ENCODE results near the gene APOBR.

Gene APOBR

DNA sequence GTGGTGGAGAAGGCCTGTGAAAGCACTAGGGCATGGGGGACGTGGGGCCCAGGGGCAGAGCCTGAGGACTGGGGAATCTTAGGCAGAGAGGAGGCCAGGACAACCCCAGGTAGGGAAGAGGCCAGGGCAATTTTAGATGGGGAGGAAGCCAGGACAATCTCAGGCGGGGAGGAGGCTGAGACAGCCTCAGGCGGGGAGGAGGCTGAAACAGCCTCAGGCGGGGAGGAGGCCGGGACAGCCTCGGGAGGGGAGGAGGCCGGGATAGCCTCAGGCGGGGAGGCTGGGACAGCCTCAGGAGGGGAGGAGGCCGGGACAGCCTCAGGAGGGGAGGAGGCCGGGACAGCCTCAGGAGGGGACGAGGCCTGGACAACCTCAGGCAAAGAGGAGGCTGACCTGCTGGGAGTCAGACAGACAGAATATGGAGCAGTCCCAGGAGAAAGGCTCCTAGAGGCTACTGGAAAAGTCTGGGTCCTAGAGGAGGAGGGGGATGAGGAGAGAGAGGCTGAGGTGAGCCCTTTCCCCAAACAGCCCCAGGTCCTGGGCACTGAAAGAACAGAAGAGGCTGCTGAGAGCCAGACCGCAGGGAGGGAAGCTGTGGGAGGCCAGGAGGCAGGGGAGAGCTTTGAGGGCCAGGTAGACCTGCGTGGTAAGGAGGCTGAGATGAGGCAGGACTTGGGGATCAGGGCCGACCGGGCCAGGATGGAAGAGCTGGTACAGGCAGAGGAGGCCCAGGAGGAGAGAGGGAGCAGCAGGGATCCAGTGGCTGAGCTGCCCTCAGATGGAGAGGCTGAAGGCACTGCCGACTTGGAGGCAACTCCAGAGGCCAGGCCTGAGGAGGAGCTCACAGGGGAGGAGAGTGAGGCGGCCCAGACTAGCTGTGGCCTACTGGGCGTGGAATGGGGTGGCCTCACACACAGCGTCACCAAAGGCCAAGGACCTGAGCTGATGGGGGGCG, 1.6 kb downstream of the APOBR start:
- POLR2A ChIA-PET, result no interaction called here
- TF ChIP-seq L3MBTL2 (conservative IDR thresholded peaks at IDR 0.05) (no peak), CTBP1 (IDR thresholded peaks at IDR 0.05; ENCODE audit: borderline replicate concordance) (no peak), LEF1 (IDR thresholded peaks at IDR 0.05; ENCODE audit: borderline replicate concordance) (no peak), ARNT (IDR thresholded peaks at IDR 0.05) (no peak), BHLHE40 (IDR thresholded peaks at IDR 0.05; ENCODE audit: borderline replicate concordance) (no peak), TARDBP (IDR thresholded peaks at IDR 0.05) (no peak), SUZ12 (IDR thresholded peaks at IDR 0.05) (no peak), FOXK2 (IDR thresholded peaks at IDR 0.05) (no peak), SP1 (IDR thresholded peaks at IDR 0.05) (no peak), FOXA1 (IDR thresholded peaks at IDR 0.05) (no peak), ELF4 (IDR thresholded peaks at IDR 0.05) (no peak), HDGF (IDR thresholded peaks at IDR 0.05; ENCODE audit: borderline replicate concordance) (no peak), NFRKB (IDR thresholded peaks at IDR 0.05) (no peak), FOXM1 (IDR thresholded peaks at IDR 0.05; ENCODE audit: borderline replicate concordance) (no peak), ZNF384 (IDR thresholded peaks at IDR 0.05) (no peak)
- TF ChIP-seq, protein P1, sequence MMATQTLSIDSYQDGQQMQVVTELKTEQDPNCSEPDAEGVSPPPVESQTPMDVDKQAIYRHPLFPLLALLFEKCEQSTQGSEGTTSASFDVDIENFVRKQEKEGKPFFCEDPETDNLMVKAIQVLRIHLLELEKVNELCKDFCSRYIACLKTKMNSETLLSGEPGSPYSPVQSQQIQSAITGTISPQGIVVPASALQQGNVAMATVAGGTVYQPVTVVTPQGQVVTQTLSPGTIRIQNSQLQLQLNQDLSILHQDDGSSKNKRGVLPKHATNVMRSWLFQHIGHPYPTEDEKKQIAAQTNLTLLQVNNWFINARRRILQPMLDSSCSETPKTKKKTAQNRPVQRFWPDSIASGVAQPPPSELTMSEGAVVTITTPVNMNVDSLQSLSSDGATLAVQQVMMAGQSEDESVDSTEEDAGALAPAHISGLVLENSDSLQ (IDR thresholded peaks at IDR 0.05), result no peak
- DNase-seq (ENCODE audit: extremely low spot score), result no peak
- CTCF ChIA-PET, result interaction anchor here (0.5 kb wide), 1 partner anchor 13 kb away, joined by 4 read pairs; no protein-coding TSS in a partner anchor

- ChIA-PET CTCF (interaction anchor here (0.5 kb wide), 1 partner anchor 12 kb away, joined by 4 read pairs; no protein-coding TSS in a partner anchor), POLR2A (no interaction called here)
- TF ChIP-seq FOXA1 (IDR thresholded peaks at IDR 0.05) (no peak), NFRKB (IDR thresholded peaks at IDR 0.05) (no peak), HDGF (IDR thresholded peaks at IDR 0.05; ENCODE audit: borderline replicate concordance) (no peak), ZNF384 (IDR thresholded peaks at IDR 0.05) (no peak), BHLHE40 (IDR thresholded peaks at IDR 0.05; ENCODE audit: borderline replicate concordance) (no peak), CTBP1 (IDR thresholded peaks at IDR 0.05; ENCODE audit: borderline replicate concordance) (no peak), ELF4 (IDR thresholded peaks at IDR 0.05) (no peak), FOXK2 (IDR thresholded peaks at IDR 0.05) (no peak), LEF1 (IDR thresholded peaks at IDR 0.05; ENCODE audit: borderline replicate concordance) (no peak), L3MBTL2 (conservative IDR thresholded peaks at IDR 0.05) (no peak), SUZ12 (IDR thresholded peaks at IDR 0.05) (no peak), TARDBP (IDR thresholded peaks at IDR 0.05) (no peak), FOXM1 (IDR thresholded peaks at IDR 0.05; ENCODE audit: borderline replicate concordance) (no peak), ARNT (IDR thresholded peaks at IDR 0.05) (no peak), SP1 (IDR thresholded peaks at IDR 0.05) (no peak)
- TF ChIP-seq, protein P1 (IDR thresholded peaks at IDR 0.05), result no peak
- DNase-seq (ENCODE audit: extremely low spot score), result no peak
Measured at GRCh38 chr16:28496844-28497243, 2.4 kb downstream of the APOBR start.

GRCh38 chr16:28497386-28497785, 2.9 kb downstream of the APOBR start:
- CTCF ChIA-PET, result no interaction called here
- no peak for DNase-seq (ENCODE audit: extremely low spot score)

GRCh38 chr16:28497861-28498599, 3.6 kb downstream of the APOBR start:
- TF ChIP-seq, protein P1 (IDR thresholded peaks at IDR 0.05), result no peak
- ChIA-PET CTCF (no interaction called here), POLR2A (no interaction called here)
- DNase-seq (ENCODE audit: extremely low spot score), result no peak

More at GRCh38 chr16:28497386-28497785, 2.9 kb downstream of the APOBR start:
- TF ChIP-seq ARNT (IDR thresholded peaks at IDR 0.05) (no peak), TARDBP (IDR thresholded peaks at IDR 0.05) (no peak), BHLHE40 (IDR thresholded peaks at IDR 0.05; ENCODE audit: borderline replicate concordance) (no peak), FOXK2 (IDR thresholded peaks at IDR 0.05) (no peak), SUZ12 (IDR thresholded peaks at IDR 0.05) (no peak), HDGF (IDR thresholded peaks at IDR 0.05; ENCODE audit: borderline replicate concordance) (no peak)
- TF ChIP-seq, protein P1 (IDR thresholded peaks at IDR 0.05), result no peak
- POLR2A ChIA-PET, result no interaction called here

GRCh38 chr16:28498666-28499381, 4.4 kb downstream of the APOBR start:
- no peak for DNase-seq (ENCODE audit: extremely low spot score)
- TF ChIP-seq FOXM1 (IDR thresholded peaks at IDR 0.05; ENCODE audit: borderline replicate concordance) (no peak), CTBP1 (IDR thresholded peaks at IDR 0.05; ENCODE audit: borderline replicate concordance) (no peak), NFRKB (IDR thresholded peaks at IDR 0.05) (no peak), BHLHE40 (IDR thresholded peaks at IDR 0.05; ENCODE audit: borderline replicate concordance) (no peak), ZNF384 (IDR thresholded peaks at IDR 0.05) (no peak), ARNT (IDR thresholded peaks at IDR 0.05) (no peak), ELF4 (IDR thresholded peaks at IDR 0.05) (no peak), LEF1 (IDR thresholded peaks at IDR 0.05; ENCODE audit: borderline replicate concordance) (no peak), SP1 (IDR thresholded peaks at IDR 0.05) (no peak), L3MBTL2 (conservative IDR thresholded peaks at IDR 0.05) (no peak)
- ChIA-PET POLR2A (no interaction called here), CTCF (no interaction called here)
